Endodermal cell (in vitro differentiated cells): Measurements from ENCODE around the gene WIF1. TPM values are rescaled to one million over a fixed set of nuclear protein-coding genes. Genes with fewer than 3 reads are reported as not detected.

Source experiments
- DNase-seq: peaks from one replicate; pipeline ENCODE4 v3.0.0-alpha.2; 2017
- H3K27ac ChIP-seq: 2 replicates; pipeline ENCODE4 v1.5.1; 2013; ENCODE audit warnings: mild to moderate bottlenecking, low read depth, low read length, moderate library complexity
- H3K27me3 ChIP-seq: 2 replicates; pipeline ENCODE4 v1.6.1; 2013; ENCODE audit warnings: mild to moderate bottlenecking, low read length, moderate library complexity; ENCODE audit not compliant: insufficient read depth, control insufficient read depth, poor library complexity, severe bottlenecking
- H3K36me3 ChIP-seq: 2 replicates; pipeline ENCODE4 v1.7.0; 2013; ENCODE audit warnings: mild to moderate bottlenecking, low read length, moderate library complexity; ENCODE audit not compliant: control insufficient read depth, insufficient read depth
- H3K4me1 ChIP-seq: one replicate; pipeline ENCODE4 v1.7.0; 2013; ENCODE audit warnings: low read length; ENCODE audit not compliant: control insufficient read depth, insufficient read depth
- H3K4me3 ChIP-seq: 2 replicates; pipeline ENCODE4 v1.5.1; 2013; ENCODE audit warnings: mild to moderate bottlenecking, low read length, moderate library complexity
- H3K9ac ChIP-seq: 2 replicates; pipeline ENCODE4 v1.6.1; 2013; ENCODE audit warnings: mild to moderate bottlenecking, low read length, moderate library complexity; ENCODE audit not compliant: poor library complexity, severe bottlenecking; ENCODE audit errors: extremely low read depth
- H3K9me3 ChIP-seq: 2 replicates; pipeline ENCODE4 v1.6.1; 2013; ENCODE audit warnings: mild to moderate bottlenecking, low read length, moderate library complexity; ENCODE audit not compliant: control insufficient read depth
- H3K27ac Mint-ChIP-seq: 2 replicates; pipeline ENCODE4 v1.8.0; 2020; ENCODE audit warnings: mixed read lengths
- H3K27me3 Mint-ChIP-seq: 2 replicates; pipeline ENCODE4 v1.8.0; 2021; ENCODE audit warnings: mild to moderate bottlenecking, mixed read lengths; ENCODE audit not compliant: insufficient read depth
- H3K36me3 Mint-ChIP-seq: 2 replicates; pipeline ENCODE4 v1.8.0; 2020; ENCODE audit warnings: low read depth, mixed read lengths
- H3K4me1 Mint-ChIP-seq: 2 replicates; pipeline ENCODE4 v1.8.0; 2020; ENCODE audit warnings: mixed read lengths
- H3K4me3 Mint-ChIP-seq: 2 replicates; pipeline ENCODE4 v1.8.0; 2020; ENCODE audit warnings: mild to moderate bottlenecking, moderate library complexity, mixed read lengths
- H3K9me3 Mint-ChIP-seq: 2 replicates; pipeline ENCODE4 v1.8.0; 2020; ENCODE audit warnings: mild to moderate bottlenecking, mixed read lengths
- WGBS, 2 experiments: methylation state at CpG; one replicate each; pipeline versions ENCODE4 v1.1.5 to v1.1.7; 2013; ENCODE audit warnings: missing lambda C conversion rate in 2 of 2, mixed read lengths in 1 of 2; ENCODE audit not compliant: insufficient coverage in 1 of 2, insufficient read length in 1 of 2; 5-methylcytosine and 5-hydroxymethylcytosine counted together
- total RNA-seq, 2 donors: library from RNA; stranded (reverse); fragmentation: NEBNext Ultra II Directional in 1 of 2; extraction: Animal tissue kit (Norgen Biotek cat#: 25700) in 1 of 2; gene quantifications; 2 replicates in 1 of 2; 3 replicates in 1 of 2; pipeline ENCODE4 v1.2.1, GENCODE V29; 2021
- TF ChIP-seq, protein P1 (sequence below): fragments of 200-600 bp; sonication (generic); conservative IDR thresholded peaks from 2 replicates; pipeline ENCODE4 v1.5.0; 2021; ENCODE audit warnings: antibody characterized with exemption, mild to moderate bottlenecking

The WIF1 gene
- total RNA-seq, 2 donors from 2014 or later: not detected

DNA sequence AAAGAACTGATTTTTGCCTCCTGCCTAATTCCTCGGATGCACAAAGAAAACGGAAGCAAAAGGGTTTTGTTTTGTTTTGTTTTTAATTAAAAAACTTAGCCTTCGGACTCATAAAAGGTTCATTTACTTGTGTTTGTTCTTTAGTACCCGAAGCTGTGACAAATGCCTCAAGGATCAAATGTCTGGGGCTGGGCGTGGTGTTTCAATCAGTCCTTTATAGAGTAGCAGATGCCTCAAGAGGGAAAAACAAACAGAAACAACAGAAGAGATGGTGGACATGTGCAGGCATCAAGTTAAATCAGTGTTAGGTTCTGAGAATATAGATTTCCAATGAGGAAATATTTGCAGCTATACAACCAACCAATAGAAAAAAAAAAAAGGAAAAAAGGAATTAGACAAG is 1.6 kb upstream of the WIF1 start:
- H3K9me3 Mint-ChIP-seq: peaks cover 2% of the 10 kb centered on the region

DNA sequence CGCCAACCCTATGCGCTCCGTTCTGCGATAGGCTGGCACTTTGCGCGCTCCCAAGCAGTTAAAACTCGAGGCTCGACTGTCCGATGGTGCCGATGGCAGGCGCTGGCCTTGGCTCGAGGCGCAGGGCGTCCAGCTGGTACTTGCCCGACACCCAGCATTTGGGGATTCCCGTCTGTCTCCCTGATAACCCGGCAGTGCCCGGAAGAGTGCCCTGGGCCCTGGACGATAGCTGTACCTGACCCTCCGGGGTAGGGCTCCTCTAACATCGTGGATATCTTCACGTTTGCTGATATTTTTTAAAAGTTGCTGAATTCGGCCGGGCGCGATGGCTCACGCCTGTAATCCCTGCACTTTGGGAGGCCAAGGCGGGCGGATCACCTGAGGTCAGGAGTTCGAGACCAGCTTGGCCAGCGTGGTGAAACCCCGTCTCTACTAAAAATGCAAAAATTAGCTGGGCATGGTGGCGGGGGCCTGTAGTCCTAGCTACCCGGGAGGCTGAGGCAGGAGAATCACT is 908 bp upstream of the WIF1 start:
- 94 to 96% methylated on average over 29 to 34 of the region's 34 CpGs for WGBS, 2 experiments
- TF ChIP-seq, protein P1, sequence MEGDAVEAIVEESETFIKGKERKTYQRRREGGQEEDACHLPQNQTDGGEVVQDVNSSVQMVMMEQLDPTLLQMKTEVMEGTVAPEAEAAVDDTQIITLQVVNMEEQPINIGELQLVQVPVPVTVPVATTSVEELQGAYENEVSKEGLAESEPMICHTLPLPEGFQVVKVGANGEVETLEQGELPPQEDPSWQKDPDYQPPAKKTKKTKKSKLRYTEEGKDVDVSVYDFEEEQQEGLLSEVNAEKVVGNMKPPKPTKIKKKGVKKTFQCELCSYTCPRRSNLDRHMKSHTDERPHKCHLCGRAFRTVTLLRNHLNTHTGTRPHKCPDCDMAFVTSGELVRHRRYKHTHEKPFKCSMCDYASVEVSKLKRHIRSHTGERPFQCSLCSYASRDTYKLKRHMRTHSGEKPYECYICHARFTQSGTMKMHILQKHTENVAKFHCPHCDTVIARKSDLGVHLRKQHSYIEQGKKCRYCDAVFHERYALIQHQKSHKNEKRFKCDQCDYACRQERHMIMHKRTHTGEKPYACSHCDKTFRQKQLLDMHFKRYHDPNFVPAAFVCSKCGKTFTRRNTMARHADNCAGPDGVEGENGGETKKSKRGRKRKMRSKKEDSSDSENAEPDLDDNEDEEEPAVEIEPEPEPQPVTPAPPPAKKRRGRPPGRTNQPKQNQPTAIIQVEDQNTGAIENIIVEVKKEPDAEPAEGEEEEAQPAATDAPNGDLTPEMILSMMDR: no peak
- H3K27me3 Mint-ChIP-seq: peaks cover 61% of the 10 kb centered on the region
- H3K27me3 ChIP-seq: peaks cover 82% of the 10 kb centered on the region
- no peak for DNase-seq
- no peaks in the 10 kb centered on the region for H3K36me3 Mint-ChIP-seq
- H3K4me1 ChIP-seq: no peaks in the 10 kb centered on the region
- H3K9me3 Mint-ChIP-seq: peaks cover 2% of the 10 kb centered on the region
- H3K9ac ChIP-seq: no peak overlapping the region
- no peaks in the 10 kb centered on the region for H3K9me3 ChIP-seq
- H3K4me3 Mint-ChIP-seq: peak overlapping the region; percentile 31
- no peak overlapping the region for H3K27ac ChIP-seq
- no peaks in the 10 kb centered on the region for H3K4me1 Mint-ChIP-seq
- no peak overlapping the region for H3K27ac Mint-ChIP-seq
- H3K4me3 ChIP-seq: no peak overlapping the region
- H3K36me3 ChIP-seq: no peaks in the 10 kb centered on the region

More for the DNA sequence above, 1.6 kb upstream of the WIF1 start:
- Mint-ChIP-seq H3K36me3 (no peaks in the 10 kb centered on the region), H3K4me3 (no peak overlapping the region), H3K27me3 (peaks cover 59% of the 10 kb centered on the region), H3K27ac (no peak overlapping the region), H3K4me1 (no peaks in the 10 kb centered on the region)
- Histone ChIP-seq H3K27ac (no peak overlapping the region), H3K27me3 (peaks cover 85% of the 10 kb centered on the region), H3K4me1 (no peaks in the 10 kb centered on the region), H3K9ac (no peak overlapping the region), H3K4me3 (no peak overlapping the region), H3K36me3 (no peaks in the 10 kb centered on the region), H3K9me3 (no peaks in the 10 kb centered on the region)
- 83 to 88% methylated on average over 2 to 5 of the region's 5 CpGs for WGBS, 2 experiments
- TF ChIP-seq, protein P1: no peak
- no peak for DNase-seq

DNA sequence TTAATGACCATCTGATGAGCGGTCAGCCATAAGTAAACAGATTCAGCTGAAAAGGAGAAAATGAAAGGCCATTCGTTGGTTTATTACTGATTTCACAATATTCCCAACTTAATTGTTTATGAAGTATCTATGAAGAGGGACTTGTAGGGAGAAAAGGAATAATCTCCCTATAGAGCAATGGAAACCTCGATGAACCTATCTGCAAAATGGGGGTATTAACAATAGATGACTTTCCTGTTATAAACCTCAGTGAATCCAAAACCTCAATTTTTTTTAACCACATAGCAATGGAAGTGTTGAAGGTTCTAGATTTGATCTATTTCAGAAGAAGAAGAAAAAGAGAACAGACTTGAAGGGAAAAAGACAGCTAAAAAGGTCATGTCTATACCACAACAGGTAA is 2.0 kb downstream of the WIF1 start:
- H3K4me1 Mint-ChIP-seq: no peaks in the 10 kb centered on the region
- H3K4me3 ChIP-seq: no peak overlapping the region
- 92 to 100% methylated on average over 1 to 3 of the region's 3 CpGs for WGBS, 2 experiments

More for the DNA sequence above, 2.0 kb downstream of the WIF1 start:
- Mint-ChIP-seq H3K9me3 (peaks cover 2% of the 10 kb centered on the region), H3K4me3 (no peak overlapping the region), H3K36me3 (no peaks in the 10 kb centered on the region), H3K27me3 (peaks cover 63% of the 10 kb centered on the region), H3K27ac (no peak overlapping the region)
- H3K9me3 ChIP-seq: no peaks in the 10 kb centered on the region
- no peaks in the 10 kb centered on the region for H3K4me1 ChIP-seq
- no peak for DNase-seq
- TF ChIP-seq, protein P1: no peak
- H3K27ac ChIP-seq: no peak overlapping the region
- H3K9ac ChIP-seq: no peak overlapping the region
- H3K27me3 ChIP-seq: peaks cover 53% of the 10 kb centered on the region
- no peaks in the 10 kb centered on the region for H3K36me3 ChIP-seq
